Neural progenitor cell (in vitro differentiated cells): ENCODE data around the gene OLFM1. TPM values are rescaled to one million over a fixed set of nuclear protein-coding genes. Genes with fewer than 3 reads are reported as not detected.

Experiments used
- DNase-seq: peaks from one replicate; pipeline ENCODE4 v3.0.0-alpha.2; 2016; ENCODE audit warnings: low spot score
- H2AFZ ChIP-seq: fragments of 200-600 bp; sonication (generic); replicated peaks from 2 replicates; pipeline ENCODE4 v1.6.1; 2016; ENCODE audit warnings: antibody characterized with exemption
- H3F3A ChIP-seq: fragments of 200-600 bp; sonication (generic); 2 replicates; pipeline ENCODE4 v1.6.1; 2016; ENCODE audit warnings: antibody characterized with exemption, low read depth
- H3K27ac ChIP-seq: fragments of 200-600 bp; sonication (generic); 2 replicates; pipeline ENCODE4 v1.5.1; 2016; ENCODE audit warnings: mild to moderate bottlenecking
- H3K27me3 ChIP-seq: fragments of 200-600 bp; sonication (generic); 2 replicates; pipeline ENCODE4 v1.6.1; 2016; ENCODE audit warnings: mild to moderate bottlenecking, moderate library complexity
- H3K36me3 ChIP-seq: fragments of 200-600 bp; sonication (generic); 2 replicates; pipeline ENCODE4 v1.5.1; 2016
- H3K4me1 ChIP-seq: fragments of 200-600 bp; sonication (generic); 2 replicates; pipeline ENCODE4 v1.6.1; 2016; ENCODE audit warnings: mixed run types
- H3K4me2 ChIP-seq: fragments of 200-600 bp; sonication (generic); 2 replicates; pipeline ENCODE4 v1.6.1; 2016
- H3K4me3 ChIP-seq: fragments of 200-600 bp; sonication (generic); 2 replicates; pipeline ENCODE4 v1.5.1; 2016
- H3K79me2 ChIP-seq: fragments of 200-600 bp; sonication (generic); 2 replicates; pipeline ENCODE4 v1.6.1; 2016; ENCODE audit warnings: low read depth
- H3K9ac ChIP-seq: fragments of 200-600 bp; sonication (generic); 2 replicates; pipeline ENCODE4 v1.6.1; 2016
- H3K9me3 ChIP-seq: fragments of 200-600 bp; sonication (generic); 2 replicates; pipeline ENCODE4 v1.5.1; 2016; ENCODE audit warnings: low read depth
- H4K20me1 ChIP-seq: fragments of 200-600 bp; sonication (generic); 2 replicates; pipeline ENCODE4 v1.6.1; 2016; ENCODE audit warnings: low read depth
- H3K27ac Mint-ChIP-seq: 3 replicates; pipeline ENCODE4 v1.8.0; 2021; ENCODE audit warnings: mixed read lengths
- H3K27me3 Mint-ChIP-seq: 2 replicates; pipeline ENCODE4 v1.8.0; 2022; ENCODE audit warnings: low read depth, mild to moderate bottlenecking, inconsistent platforms, moderate library complexity, mixed read lengths; ENCODE audit not compliant: insufficient read depth
- H3K36me3 Mint-ChIP-seq: 3 replicates; pipeline ENCODE4 v1.8.0; 2021; ENCODE audit warnings: mixed read lengths
- H3K4me1 Mint-ChIP-seq: 3 replicates; pipeline ENCODE4 v1.8.0; 2021; ENCODE audit warnings: mixed read lengths
- H3K4me3 Mint-ChIP-seq: 3 replicates; pipeline ENCODE4 v1.8.0; 2021; ENCODE audit warnings: mild to moderate bottlenecking, moderate library complexity, mixed read lengths
- H3K9me3 Mint-ChIP-seq: 3 replicates; pipeline ENCODE4 v1.8.0; 2020; ENCODE audit warnings: mixed read lengths
- CTCF ChIP-seq: fragments of 200-600 bp; sonication (generic); IDR thresholded peaks from 2 replicates; pipeline ENCODE4 v1.5.1; 2017; ENCODE audit warnings: antibody characterized with exemption, mild to moderate bottlenecking
- EZH2 ChIP-seq: fragments of 200-600 bp; sonication (generic); IDR thresholded peaks from 2 replicates; pipeline ENCODE4 v1.6.1; 2017; ENCODE audit warnings: antibody characterized with exemption, mild to moderate bottlenecking, moderate library complexity
- EZH2phosphoT487 ChIP-seq: fragments of 200-600 bp; sonication (generic); IDR thresholded peaks from 2 replicates; pipeline ENCODE4 v1.6.1; 2017; ENCODE audit warnings: antibody characterized with exemption
- total RNA-seq: library from RNA; depleted of rRNA; stranded (reverse); fragments of >200 nt; gene quantifications from 2 replicates; pipeline ENCODE4 v1.2.3, GENCODE V29; 2015; ENCODE audit warnings: low replicate concordance

The OLFM1 gene
- total RNA-seq, 1 donor from 2014 or later, result 4.0 TPM

GRCh38 chr9:135082536-135082935 lies 4.9 kb upstream of the OLFM1 start:
- DNase-seq, result no peak

DNA sequence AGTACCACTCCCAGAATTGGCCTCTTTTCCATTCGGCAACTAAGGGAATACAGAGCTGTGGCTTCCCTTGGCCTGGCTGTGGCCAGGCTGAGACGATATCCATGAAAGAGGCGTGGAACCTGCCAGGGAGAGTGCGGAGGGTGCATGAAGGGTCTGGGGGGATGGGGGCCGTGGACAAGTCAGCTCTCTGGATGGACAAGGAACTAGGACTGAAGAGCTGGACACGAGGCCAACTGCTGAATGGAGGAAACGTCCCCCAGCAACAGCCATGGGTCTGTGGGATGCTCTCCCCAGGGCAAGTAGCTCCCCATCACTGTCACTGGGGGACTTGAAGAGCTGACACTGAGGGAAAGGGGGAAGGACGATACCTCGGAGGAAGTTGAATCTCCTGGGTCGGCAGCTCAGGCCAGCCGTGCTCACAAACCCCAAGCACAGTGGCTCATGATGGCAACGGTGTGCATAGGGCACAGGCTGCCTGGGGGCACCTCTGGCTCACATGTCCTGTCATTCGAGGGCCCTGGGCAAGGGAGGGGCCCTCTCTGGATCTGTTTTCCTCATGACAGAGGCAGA lies 4.1 kb upstream of the OLFM1 start:
- H3K27me3 Mint-ChIP-seq, result peaks cover 14% of the 10 kb centered on the region
- DNase-seq, result no peak
- H4K20me1 ChIP-seq, result peaks cover 39% of the 10 kb centered on the region
- no peak overlapping the region for H3K27ac Mint-ChIP-seq
- no peak overlapping the region for H3K27ac ChIP-seq
- peaks cover 5% of the 10 kb centered on the region for H3F3A ChIP-seq
- no peaks in the 10 kb centered on the region for H3K36me3 Mint-ChIP-seq
- no peaks in the 10 kb centered on the region for H3K79me2 ChIP-seq
- no peak overlapping the region for H2AFZ ChIP-seq
- TF ChIP-seq EZH2phosphoT487, result no peak
- no peak for TF ChIP-seq CTCF
- no peak for TF ChIP-seq EZH2
- H3K9me3 ChIP-seq, result no peaks in the 10 kb centered on the region
- no peak overlapping the region for H3K9ac ChIP-seq
- H3K36me3 ChIP-seq, result no peaks in the 10 kb centered on the region
- no peak overlapping the region for H3K4me3 Mint-ChIP-seq
- H3K9me3 Mint-ChIP-seq, result no peaks in the 10 kb centered on the region
- no peak overlapping the region for H3K4me3 ChIP-seq
- no peak overlapping the region for H3K4me2 ChIP-seq
- H3K4me1 ChIP-seq, result peaks cover 1% of the 10 kb centered on the region
- H3K27me3 ChIP-seq, result peaks cover 37% of the 10 kb centered on the region
- H3K4me1 Mint-ChIP-seq, result peaks cover 10% of the 10 kb centered on the region

More at GRCh38 chr9:135082536-135082935, 4.9 kb upstream of the OLFM1 start:
- Histone ChIP-seq H3K4me2 (no peak overlapping the region), H3K9ac (no peak overlapping the region), H4K20me1 (peaks cover 41% of the 10 kb centered on the region), H3K9me3 (no peaks in the 10 kb centered on the region), H3K4me1 (no peaks in the 10 kb centered on the region), H3K27ac (no peak overlapping the region), H3K36me3 (no peaks in the 10 kb centered on the region), H2AFZ (no peak overlapping the region), H3K79me2 (no peaks in the 10 kb centered on the region), H3K27me3 (peaks cover 31% of the 10 kb centered on the region), H3F3A (peaks cover 5% of the 10 kb centered on the region), H3K4me3 (no peak overlapping the region)
- no peaks in the 10 kb centered on the region for H3K36me3 Mint-ChIP-seq
- peaks cover 17% of the 10 kb centered on the region for H3K27me3 Mint-ChIP-seq
- no peak overlapping the region for H3K27ac Mint-ChIP-seq
- peaks cover 11% of the 10 kb centered on the region for H3K4me1 Mint-ChIP-seq
- no peak for TF ChIP-seq CTCF
- TF ChIP-seq EZH2phosphoT487, result no peak
- no peak for TF ChIP-seq EZH2
- no peaks in the 10 kb centered on the region for H3K9me3 Mint-ChIP-seq
- no peak overlapping the region for H3K4me3 Mint-ChIP-seq

GRCh38 chr9:135083831-135084230 lies 3.6 kb upstream of the OLFM1 start:
- Histone ChIP-seq H2AFZ (no peak overlapping the region), H3K4me2 (no peak overlapping the region), H3K9ac (no peak overlapping the region), H3K36me3 (no peaks in the 10 kb centered on the region), H3K9me3 (no peaks in the 10 kb centered on the region), H3K79me2 (no peaks in the 10 kb centered on the region), H3K27me3 (peaks cover 43% of the 10 kb centered on the region), H3F3A (peaks cover 5% of the 10 kb centered on the region), H3K4me3 (no peak overlapping the region), H3K4me1 (peaks cover 5% of the 10 kb centered on the region), H3K27ac (no peak overlapping the region), H4K20me1 (peaks cover 39% of the 10 kb centered on the region)
- Mint-ChIP-seq H3K36me3 (no peaks in the 10 kb centered on the region), H3K27ac (no peak overlapping the region), H3K27me3 (peaks cover 16% of the 10 kb centered on the region), H3K4me1 (peaks cover 10% of the 10 kb centered on the region), H3K9me3 (no peaks in the 10 kb centered on the region), H3K4me3 (no peak overlapping the region)
- TF ChIP-seq EZH2phosphoT487 (no peak), CTCF (no peak), EZH2 (no peak)
- DNase-seq, result no peak
